Measurements from ENCODE around the gene MFSD11.
A peak's percentile ranks its signal among the peaks of the same experiment; 100 is the strongest.

GRCh38 chr17:76707985-76708807 lies 29.7 kb upstream of the MFSD11 start:
- TF ChIP-seq CTCF (IDR thresholded peaks at IDR 0.05; ENCODE audit: control extremely low read depth in 1 of 3, insufficient read depth in 1 of 3, low read depth in 1 of 3, low read length in 3 of 3) = peak; percentile 81 to 89 (median 84)
- TF ChIP-seq CHD1 (IDR thresholded peaks at IDR 0.05; ENCODE audit: low read depth, low read length) = no peak
- no peak for TF ChIP-seq KDM4A (IDR thresholded peaks at IDR 0.05; ENCODE audit: low read depth, low read length, severe bottlenecking)
- no peak for TF ChIP-seq RFX5 (IDR thresholded peaks at IDR 0.05; ENCODE audit: borderline replicate concordance, low read depth, low read length)
- no peak for TF ChIP-seq BACH1 (IDR thresholded peaks at IDR 0.05; ENCODE audit: low read length)
- no peak for TF ChIP-seq POLR2A (IDR thresholded peaks at IDR 0.05; ENCODE audit: control extremely low read depth in 1 of 2, low read depth in 2 of 2, low read length in 2 of 2)
- TF ChIP-seq USF2 (IDR thresholded peaks at IDR 0.05; ENCODE audit: low read length) = no peak
- no peak for TF ChIP-seq EZH2 (IDR thresholded peaks at IDR 0.05; ENCODE audit: low read depth, low read length, severe bottlenecking)
